Measurements from ENCODE around the gene GCSH. TPM values are rescaled to one million over a fixed set of nuclear protein-coding genes. Genes with fewer than 3 reads are reported as not detected.

Gene GCSH
- polyA plus RNA-seq, 1 donor from 2014 or later, result 81.8 TPM

DNA sequence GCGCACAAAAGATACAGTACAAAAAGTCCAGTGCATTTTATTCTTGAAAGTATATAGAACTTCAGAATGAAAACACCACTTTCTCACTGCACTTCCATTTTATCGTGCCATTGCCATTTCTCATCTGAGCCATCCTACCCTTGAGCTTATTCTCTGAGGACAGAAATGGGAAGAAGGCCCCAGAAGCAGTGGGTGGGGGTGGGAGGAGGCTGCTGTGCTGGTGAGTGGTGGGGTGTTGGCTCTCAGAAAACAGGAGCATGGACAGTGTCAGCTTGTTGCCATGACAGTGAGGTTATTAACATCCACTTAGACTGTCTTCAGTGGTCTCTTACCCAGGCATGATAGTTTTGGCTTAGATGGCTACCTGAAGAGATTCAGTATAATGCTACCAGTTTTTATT, 56.1 kb downstream of the GCSH start:
- no peak overlapping the region for H3K4me2 ChIP-seq (ENCODE audit: low read length)
- no peaks in the 10 kb centered on the region for H3K9me3 ChIP-seq (ENCODE audit: low read length)
- H2AFZ ChIP-seq (ENCODE audit: low read depth, low read length), result no peak overlapping the region
- no peaks in the 10 kb centered on the region for H3K27me3 ChIP-seq (ENCODE audit: insufficient read depth, low read depth, low read length)
- peaks cover 10% of the 10 kb centered on the region for H3K36me3 ChIP-seq (ENCODE audit: insufficient read depth, low read length)
- H3K9me2 ChIP-seq (ENCODE audit: insufficient read depth, low read length), result no peaks in the 10 kb centered on the region
- H3K79me2 ChIP-seq (replicated peaks; ENCODE audit: insufficient read depth, low read length), result peaks cover 45% of the 10 kb centered on the region
- H3K9ac ChIP-seq (ENCODE audit: low read length), result no peak overlapping the region
- no peak overlapping the region for H3K27ac ChIP-seq (ENCODE audit: low read length)
- H3K4me3 ChIP-seq (ENCODE audit: low read length), result no peak overlapping the region
- no peaks in the 10 kb centered on the region for H3F3A ChIP-seq (ENCODE audit: insufficient read depth, low read length, poor library complexity, severe bottlenecking)
- no peak for TF ChIP-seq REST (IDR thresholded peaks at IDR 0.05; ENCODE audit: borderline replicate concordance)
- no peak for TF ChIP-seq EZH2 (IDR thresholded peaks at IDR 0.05; ENCODE audit: borderline replicate concordance, insufficient read depth, low read length, poor library complexity, severe bottlenecking)
- no peaks in the 10 kb centered on the region for H4K20me1 ChIP-seq (ENCODE audit: insufficient read depth)

DNA sequence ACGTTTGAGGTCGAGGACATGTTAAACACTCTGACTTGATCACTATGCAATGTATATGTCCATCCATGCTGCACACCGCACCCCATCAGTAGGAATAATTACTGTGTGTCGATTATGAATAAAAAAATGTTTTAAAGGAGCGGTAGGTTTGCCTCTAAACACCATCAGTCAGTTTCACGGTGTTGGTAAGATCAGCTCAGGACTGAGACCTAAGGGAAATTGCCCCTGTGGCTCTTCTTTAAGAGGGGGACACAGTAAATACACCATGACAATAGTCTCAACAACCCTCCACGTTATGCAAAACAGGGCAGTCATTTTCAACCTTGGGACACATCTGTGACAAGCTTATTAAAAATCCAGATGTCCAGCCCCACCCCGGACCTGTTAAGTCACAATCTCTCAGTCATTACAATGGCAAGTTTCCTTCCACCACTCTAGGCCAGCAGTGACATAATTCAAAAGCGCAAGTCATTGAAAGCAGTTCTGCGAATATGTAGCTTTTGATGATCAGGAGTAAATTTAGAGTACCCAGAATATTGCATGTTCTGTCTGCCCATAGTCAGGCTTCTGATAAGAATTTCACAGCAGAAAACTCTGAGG, 59.3 kb downstream of the GCSH start:
- Histone ChIP-seq H4K20me1 (ENCODE audit: insufficient read depth) (no peaks in the 10 kb centered on the region), H3K36me3 (ENCODE audit: insufficient read depth, low read length) (no peaks in the 10 kb centered on the region), H3K9me3 (ENCODE audit: low read length) (no peaks in the 10 kb centered on the region), H3K79me2 (replicated peaks; ENCODE audit: insufficient read depth, low read length) (peaks cover 45% of the 10 kb centered on the region), H3K9ac (ENCODE audit: low read length) (peak overlapping the region; percentile 83), H3K4me2 (ENCODE audit: low read length) (peak overlapping the region; percentile 94), H3K9me2 (ENCODE audit: insufficient read depth, low read length) (no peaks in the 10 kb centered on the region), H2AFZ (ENCODE audit: low read depth, low read length) (peak overlapping the region; percentile 5), H3K27ac (ENCODE audit: low read length) (peak overlapping the region; percentile 57), H3K27me3 (ENCODE audit: insufficient read depth, low read depth, low read length) (no peaks in the 10 kb centered on the region), H3K4me3 (ENCODE audit: low read length) (peak overlapping the region; percentile 89), H3F3A (ENCODE audit: insufficient read depth, low read length, poor library complexity, severe bottlenecking) (no peaks in the 10 kb centered on the region)
- TF ChIP-seq SMC3 (conservative IDR thresholded peaks at IDR 0.05; ENCODE audit: poor library complexity) (no peak), EP300 (conservative IDR thresholded peaks at IDR 0.05; ENCODE audit: poor library complexity, severe bottlenecking) (no peak), CTCF (IDR thresholded peaks at IDR 0.05; ENCODE audit: poor library complexity, severe bottlenecking) (no peak), EZH2 (IDR thresholded peaks at IDR 0.05; ENCODE audit: borderline replicate concordance, insufficient read depth, low read length, poor library complexity, severe bottlenecking) (no peak)

DNA sequence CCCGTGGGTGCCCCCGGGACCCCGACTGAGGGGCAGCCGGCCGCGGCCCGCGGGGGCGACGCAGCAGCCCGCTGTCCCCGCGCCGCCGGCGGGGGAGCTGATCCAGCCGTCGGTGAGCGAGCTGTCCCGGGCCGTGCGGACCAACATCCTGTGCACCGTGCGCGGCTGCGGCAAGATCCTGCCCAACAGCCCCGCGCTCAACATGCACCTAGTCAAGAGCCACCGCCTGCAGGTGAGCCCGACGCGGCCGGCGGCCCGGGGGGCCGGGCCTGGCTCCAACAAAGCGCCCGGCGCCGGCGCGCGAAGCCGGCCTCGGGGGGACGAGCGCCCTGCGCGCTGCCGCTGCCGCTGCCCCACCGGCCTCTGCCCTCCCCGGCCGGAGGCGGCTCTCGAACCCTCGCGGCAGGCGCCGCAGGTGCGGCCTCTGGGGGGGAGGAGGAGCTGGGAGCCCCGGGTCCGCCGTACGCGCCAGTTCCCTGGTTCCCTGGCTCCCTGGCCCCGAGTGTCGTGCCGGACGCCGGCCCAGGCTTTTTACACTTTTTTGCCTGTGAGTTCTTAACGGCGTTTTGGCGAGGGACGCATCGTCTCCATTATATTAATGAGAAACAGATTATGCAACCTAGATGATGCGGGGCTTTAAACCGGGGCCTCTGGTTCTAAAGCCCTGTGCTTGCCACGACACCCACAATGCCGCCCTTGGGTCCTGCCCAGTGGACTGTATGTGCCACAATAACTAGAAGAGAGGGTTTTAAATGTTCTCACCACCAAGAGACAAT, 60.0 kb downstream of the GCSH start:
- H4K20me1 ChIP-seq (ENCODE audit: insufficient read depth), result no peaks in the 10 kb centered on the region
- no peaks in the 10 kb centered on the region for H3K9me3 ChIP-seq (ENCODE audit: low read length)
- peak overlapping the region; percentile 57 for H3K27ac ChIP-seq (ENCODE audit: low read length)
- H3K4me3 ChIP-seq (ENCODE audit: low read length), result peak overlapping the region; percentile 89
- no peaks in the 10 kb centered on the region for H3K27me3 ChIP-seq (ENCODE audit: insufficient read depth, low read depth, low read length)
- peak overlapping the region; percentile 5 for H2AFZ ChIP-seq (ENCODE audit: low read depth, low read length)
- TF ChIP-seq SMC3 (conservative IDR thresholded peaks at IDR 0.05; ENCODE audit: poor library complexity), result no peak
- TF ChIP-seq POLR2AphosphoS5 (IDR thresholded peaks at IDR 0.05), result peak; percentile 15
- no peak for TF ChIP-seq TAF1 (IDR thresholded peaks at IDR 0.05; ENCODE audit: low read depth)
- TF ChIP-seq REST (IDR thresholded peaks at IDR 0.05; ENCODE audit: borderline replicate concordance), result peak; percentile 24
- no peak for TF ChIP-seq RAD21 (conservative IDR thresholded peaks at IDR 0.05)
- no peaks in the 10 kb centered on the region for H3K36me3 ChIP-seq (ENCODE audit: insufficient read depth, low read length)
- H3K4me2 ChIP-seq (ENCODE audit: low read length), result peak overlapping the region; percentile 94
- no peaks in the 10 kb centered on the region for H3K9me2 ChIP-seq (ENCODE audit: insufficient read depth, low read length)
- H3K79me2 ChIP-seq (replicated peaks; ENCODE audit: insufficient read depth, low read length), result peaks cover 45% of the 10 kb centered on the region
- peak overlapping the region; percentile 83 for H3K9ac ChIP-seq (ENCODE audit: low read length)
- H3F3A ChIP-seq (ENCODE audit: insufficient read depth, low read length, poor library complexity, severe bottlenecking), result no peaks in the 10 kb centered on the region
